Adrenal gland (tissue), 12 donors: Measurements from ENCODE around the gene GPR65. TPM values are rescaled to one million over a fixed set of nuclear protein-coding genes. Genes with fewer than 3 reads are reported as not detected.

Experiments
- DNase-seq, 7 donors: peaks; one replicate each; pipeline ENCODE4 v3.0.0-alpha.2; 2019 to 2020
- H3K27ac ChIP-seq, 5 donors: fragments of 200-600 bp; sonication (generic) in 4 of 5; 1 replicate in 3 of 5; 2 replicates in 2 of 5; pipeline versions ENCODE4 v1.5.1 to v1.8.0; 2016 to 2020; ENCODE audit warnings: mild to moderate bottlenecking in 1 of 5
- H3K27me3 ChIP-seq: fragments of 200-600 bp; 2 replicates; pipeline ENCODE4 v1.8.0; 2021
- H3K36me3 ChIP-seq, 2 donors: fragments of 200-600 bp; replicated peaks in 1 of 2; 1 replicate in 1 of 2; 2 replicates in 1 of 2; pipeline versions ENCODE4 v1.5.1 to v1.8.0; 2018 to 2022
- H3K4me1 ChIP-seq, 2 donors: fragments of 200-600 bp; replicated peaks in 1 of 2; 1 replicate in 1 of 2; 2 replicates in 1 of 2; pipeline versions ENCODE4 v1.5.1 to v1.8.0; 2018 to 2021
- H3K4me3 ChIP-seq, 4 donors: fragments of 200-600 bp; sonication (generic) in 3 of 4; one replicate each; pipeline ENCODE4 v1.5.1; 2016 to 2018
- H3K9me3 ChIP-seq, 3 donors: fragments of 200-600 bp; sonication (generic) in 1 of 3; replicated peaks in 1 of 3; 1 replicate in 2 of 3; 2 replicates in 1 of 3; pipeline versions ENCODE4 v1.5.1 to v1.8.0; 2016 to 2021
- POLR2A ChIP-seq, 2 donors: fragments of 450-650 bp; IDR thresholded peaks; one replicate each; pipeline ENCODE4 v1.6.1; 2017; ENCODE audit warnings: antibody characterized with exemption in 2 of 2, mild to moderate bottlenecking in 2 of 2, moderate library complexity in 1 of 2
- WGBS, 4 donors: extraction: QIAGEN DNeasy Blood & Tissue Kit in 2 of 4; methylation state at CpG; one replicate each; pipeline versions ENCODE4 v1.1.5 to v1.1.7; 2013 to 2017; 5-methylcytosine and 5-hydroxymethylcytosine counted together
- intact Hi-C, 2 donors: fragments of 100-400 bp; cut with DNase I; formaldehyde crosslinking; loops; one replicate each; pipeline versions ENCODE4 v1.14.1 to v1.15.0; 2022 to 2023
- polyA plus RNA-seq, 3 donors: library from polyadenylated mRNA; stranded (reverse); fragments of 200-250 nt in 2 of 3; fragments of 350-450 nt in 1 of 3; fragmentation: Illumina TruSeq in 1 of 3; extraction: RNeasy Lipid Tissue Mini Kit (QIAGEN cat#74804) in 1 of 3; gene quantifications; one replicate each; pipeline ENCODE4 v1.2.3, GENCODE V29; 2013 to 2014
- total RNA-seq, 9 donors: library from RNA; depleted of rRNA in 4 of 9; stranded (reverse); fragments of >200 nt in 4 of 9; fragments of 120-200 nt in 1 of 9; fragmentation: NEBNext Ultra II Directional in 1 of 9; extraction: Animal tissue kit (Norgen Biotek cat#: 25700) in 1 of 9; gene quantifications; one replicate each; pipeline versions ENCODE4 v1.1.0 to v1.2.4, GENCODE V29; 2013 to 2023
- TF ChIP-seq, protein P1 (sequence below), 6 experiments: fragments of 450-650 bp in 4 of 6; fragments of 200-600 bp in 2 of 6; sonication (generic) in 1 of 6; IDR thresholded peaks; 1 replicate in 5 of 6; 2 replicates in 1 of 6; pipeline versions ENCODE4 v1.5.1 to v1.8.0; 2016 to 2021; ENCODE audit warnings: antibody characterized with exemption in 6 of 6, mild to moderate bottlenecking in 2 of 6, moderate library complexity in 1 of 6
- donor health status: healthy with polysubstance abuse.
- donor health status: Bipolar disorder and iron deficiency.
- donor health status: DM: yes; HTN: yes; CAD: no.
- donor health status: DM: no; HTN: no; CAD: no.
- donor health status: DM: no; HTN: no; CAD: no.
- donor health status: DM: yes; HTN: yes; CAD: no.

Gene GPR65
- total and polyA plus RNA-seq, 12 donors = 0.18 to 6.1 (median 2.0) TPM

DNA sequence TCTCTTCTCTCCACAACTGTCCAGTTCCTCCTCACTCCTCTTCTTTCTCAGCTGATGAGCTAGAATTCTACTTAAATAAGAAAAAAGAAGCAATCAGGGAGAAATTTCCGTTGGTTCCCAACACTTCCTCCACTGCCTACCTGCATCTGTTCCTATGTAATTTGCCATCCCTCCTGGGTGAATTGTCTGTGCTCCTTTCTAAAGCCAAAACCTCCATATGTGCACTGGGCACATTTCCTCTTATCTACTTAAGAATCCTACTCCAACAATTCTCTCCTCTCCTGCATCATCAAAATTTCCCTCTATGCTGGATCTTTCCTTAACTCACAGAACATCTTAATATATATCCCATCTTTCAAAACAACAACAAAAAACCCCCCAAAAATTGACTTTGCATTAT lies 35.2 kb downstream of the GPR65 start:
- WGBS, 4 donors = 38 to 62% (median 52%) methylated on average over 1 of the region's 1 CpG
- H3K4me3 ChIP-seq = no peak overlapping the region
- no peak overlapping the region for H3K27ac ChIP-seq
- TF ChIP-seq, protein P1, sequence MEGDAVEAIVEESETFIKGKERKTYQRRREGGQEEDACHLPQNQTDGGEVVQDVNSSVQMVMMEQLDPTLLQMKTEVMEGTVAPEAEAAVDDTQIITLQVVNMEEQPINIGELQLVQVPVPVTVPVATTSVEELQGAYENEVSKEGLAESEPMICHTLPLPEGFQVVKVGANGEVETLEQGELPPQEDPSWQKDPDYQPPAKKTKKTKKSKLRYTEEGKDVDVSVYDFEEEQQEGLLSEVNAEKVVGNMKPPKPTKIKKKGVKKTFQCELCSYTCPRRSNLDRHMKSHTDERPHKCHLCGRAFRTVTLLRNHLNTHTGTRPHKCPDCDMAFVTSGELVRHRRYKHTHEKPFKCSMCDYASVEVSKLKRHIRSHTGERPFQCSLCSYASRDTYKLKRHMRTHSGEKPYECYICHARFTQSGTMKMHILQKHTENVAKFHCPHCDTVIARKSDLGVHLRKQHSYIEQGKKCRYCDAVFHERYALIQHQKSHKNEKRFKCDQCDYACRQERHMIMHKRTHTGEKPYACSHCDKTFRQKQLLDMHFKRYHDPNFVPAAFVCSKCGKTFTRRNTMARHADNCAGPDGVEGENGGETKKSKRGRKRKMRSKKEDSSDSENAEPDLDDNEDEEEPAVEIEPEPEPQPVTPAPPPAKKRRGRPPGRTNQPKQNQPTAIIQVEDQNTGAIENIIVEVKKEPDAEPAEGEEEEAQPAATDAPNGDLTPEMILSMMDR (IDR thresholded peaks at IDR 0.05) = no peak
- no peak for TF ChIP-seq POLR2A (IDR thresholded peaks at IDR 0.05)
- DNase-seq = no peak
- H3K4me1 ChIP-seq = no peaks in the 10 kb centered on the region
- H3K9me3 ChIP-seq = no peaks in the 10 kb centered on the region
- intact Hi-C loops = no loop called here
- H3K36me3 ChIP-seq = no peaks in the 10 kb centered on the region
- H3K27me3 ChIP-seq = no peaks in the 10 kb centered on the region

DNA sequence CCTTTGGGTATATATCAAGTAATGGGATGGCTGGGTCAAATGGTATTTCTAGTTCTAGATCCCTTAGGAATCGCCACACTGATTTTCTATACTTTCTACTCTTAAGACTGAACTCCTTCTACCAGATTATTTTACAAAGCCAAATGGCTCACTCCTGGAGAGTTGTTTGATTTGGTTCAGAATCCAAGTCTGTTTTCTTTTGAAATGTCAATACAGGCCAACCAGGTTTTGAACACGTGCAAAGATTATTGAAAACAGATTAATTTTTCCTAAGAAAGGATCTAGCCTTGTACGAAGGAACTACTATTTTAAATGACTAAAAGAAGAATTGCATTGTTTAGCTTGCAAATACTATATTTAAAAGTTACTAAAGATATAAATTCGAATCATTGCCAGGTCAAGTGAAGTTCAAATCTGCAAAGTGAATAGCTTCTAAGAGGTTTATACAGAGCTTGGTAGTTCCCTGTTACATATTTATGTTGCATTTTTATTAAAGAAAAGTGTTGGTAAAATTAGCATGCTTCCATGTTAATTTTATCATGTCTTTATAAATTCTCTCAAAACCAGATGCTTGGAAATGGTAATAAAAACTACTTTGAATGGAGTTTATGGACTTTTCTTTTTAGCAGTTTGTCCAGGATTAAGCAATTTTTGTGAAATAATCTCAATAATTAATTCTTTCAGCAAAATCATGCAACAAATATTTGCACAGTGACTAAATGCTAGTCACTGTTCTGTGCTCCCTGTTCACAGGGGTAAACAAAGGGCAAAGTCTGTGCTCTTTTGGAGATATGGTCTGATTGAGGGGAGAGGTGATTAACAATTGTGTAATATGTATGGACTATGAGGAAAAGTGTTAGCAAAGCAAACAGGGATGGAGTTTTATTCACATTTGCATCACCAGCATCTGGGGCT lies 38.9 kb downstream of the GPR65 start:
- no peaks in the 10 kb centered on the region for H3K36me3 ChIP-seq
- no peaks in the 10 kb centered on the region for H3K9me3 ChIP-seq
- H3K4me1 ChIP-seq = no peaks in the 10 kb centered on the region
- TF ChIP-seq, protein P1 (IDR thresholded peaks at IDR 0.05) = no peak
- TF ChIP-seq POLR2A (IDR thresholded peaks at IDR 0.05) = no peak
- intact Hi-C loops = no loop called here
- peak overlapping the region in 1 of 5 donors; percentile 34 for H3K27ac ChIP-seq
- no peak overlapping the region for H3K4me3 ChIP-seq
- H3K27me3 ChIP-seq = no peaks in the 10 kb centered on the region
- DNase-seq = no peak
- 46 to 66% (median 56%) methylated on average over 4 of the region's 4 CpGs for whole genome bisulfite sequencing, 4 donors

DNA sequence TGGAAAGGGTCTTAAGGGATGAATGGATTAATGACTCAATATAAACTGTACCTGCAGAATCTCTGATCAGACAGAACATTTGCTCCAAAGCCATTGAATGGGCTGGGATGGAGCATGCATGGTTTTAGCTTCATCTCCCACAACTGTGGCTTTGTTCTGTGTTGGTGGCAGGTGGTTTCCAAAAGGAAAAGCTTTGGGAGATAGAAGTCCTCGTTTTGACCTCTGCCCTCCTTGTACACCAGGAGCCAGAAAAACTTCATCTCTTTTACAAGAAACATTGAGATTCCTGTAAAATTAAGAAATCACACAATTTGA lies 39.5 kb downstream of the GPR65 start:
- Histone ChIP-seq H3K4me1 (no peaks in the 10 kb centered on the region), H3K36me3 (no peaks in the 10 kb centered on the region), H3K27me3 (no peaks in the 10 kb centered on the region), H3K9me3 (no peaks in the 10 kb centered on the region), H3K27ac (peak overlapping the region in 1 of 5 donors; percentile 34), H3K4me3 (no peak overlapping the region)
- TF ChIP-seq, protein P1 (IDR thresholded peaks at IDR 0.05) = no peak
- no peak for TF ChIP-seq POLR2A (IDR thresholded peaks at IDR 0.05)
- 26 to 35% (median 27%) methylated on average over 1 of the region's 1 CpG for WGBS, 4 donors
- intact Hi-C loops = no loop called here
- DNase-seq = no peak

DNA sequence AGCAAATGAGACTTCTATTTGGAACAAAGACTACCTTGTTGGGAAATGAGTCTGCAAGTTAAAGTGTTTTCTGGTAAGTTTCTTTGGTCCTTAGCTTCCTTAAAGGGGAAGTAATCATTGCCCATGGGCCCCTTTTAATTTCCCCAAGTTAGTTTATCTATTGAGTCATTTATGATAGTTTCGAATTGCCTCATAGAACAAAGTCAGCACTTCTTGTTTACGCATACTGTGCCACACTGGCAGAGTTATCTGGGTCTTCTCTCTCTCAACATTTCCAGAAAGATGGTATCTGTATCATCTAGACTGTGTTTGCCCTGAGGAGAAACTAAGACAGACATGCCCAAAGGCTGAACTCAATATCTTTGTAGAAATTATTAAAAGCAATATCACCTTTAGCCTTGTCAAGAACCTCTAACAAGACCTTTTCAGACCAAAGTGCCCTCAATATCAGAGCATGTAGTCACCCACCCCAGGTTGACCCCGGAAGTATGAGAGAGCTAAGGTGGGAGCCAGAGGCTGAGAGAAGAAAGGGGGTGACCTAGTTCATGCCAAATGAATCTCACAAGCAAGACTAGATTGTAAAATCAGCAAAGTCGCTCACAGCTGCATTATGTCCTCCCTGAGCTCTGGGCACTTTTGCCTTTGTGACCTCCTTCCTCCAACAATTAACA lies 40.0 kb downstream of the GPR65 start:
- Histone ChIP-seq H3K4me1 (no peaks in the 10 kb centered on the region), H3K36me3 (no peaks in the 10 kb centered on the region), H3K9me3 (no peaks in the 10 kb centered on the region), H3K4me3 (no peak overlapping the region), H3K27me3 (no peaks in the 10 kb centered on the region), H3K27ac (peak overlapping the region in 1 of 5 donors; percentile 62)
- whole genome bisulfite sequencing, 4 donors = 67 to 80% (median 72%) methylated on average over 4 of the region's 4 CpGs
- TF ChIP-seq, protein P1 (IDR thresholded peaks at IDR 0.05) = no peak
- no peak for TF ChIP-seq POLR2A (IDR thresholded peaks at IDR 0.05)
- intact Hi-C loops = no loop called here
- no peak for DNase-seq
